SK-N-MC (cell line): ENCODE results near the gene UCK1.

Source experiments
- DNase-seq: peaks from one replicate; pipeline ENCODE4 v3.0.0-alpha.2; 2011; ENCODE audit warnings: low read depth, low spot score
- H3K27ac ChIP-seq: fragments of 200-600 bp; sonication (generic); 2 replicates; pipeline ENCODE4 v1.5.1; 2016; ENCODE audit warnings: mixed run types
- H3K36me3 ChIP-seq: fragments of 200-600 bp; sonication (generic); 2 replicates; pipeline ENCODE4 v1.6.1; 2017; ENCODE audit warnings: antibody characterized with exemption, low read length, mixed read lengths; ENCODE audit not compliant: insufficient read depth
- H3K4me3 ChIP-seq: fragments of 200-600 bp; sonication (generic); 2 replicates; pipeline ENCODE4 v1.5.1; 2016
- H3K9ac ChIP-seq: fragments of 200-600 bp; sonication (generic); 2 replicates; pipeline ENCODE4 v1.8.0; 2017; ENCODE audit warnings: mixed run types, mixed read lengths; ENCODE audit not compliant: insufficient read length
- H3K9me3 ChIP-seq: fragments of 200-600 bp; sonication (generic); 2 replicates; pipeline ENCODE4 v1.6.1; 2017; ENCODE audit warnings: low read depth, mild to moderate bottlenecking, antibody characterized with exemption, low read length, moderate library complexity, mixed read lengths
- EZH2 ChIP-seq: fragments of 200-600 bp; sonication (generic); IDR thresholded peaks from one replicate; pipeline ENCODE4 v1.6.1; 2017; ENCODE audit warnings: antibody characterized with exemption
- FOXP2 ChIP-seq: optimal IDR thresholded peaks from 2 replicates; pipeline ENCODE3; 2011; ENCODE audit warnings: mild to moderate bottlenecking, moderate library complexity; ENCODE audit not compliant: insufficient read depth; ENCODE audit errors: extremely low read length, control extremely low read depth
- POLR2AphosphoS5 ChIP-seq: IDR thresholded peaks from 2 replicates; pipeline ENCODE4 v1.6.1; 2012; ENCODE audit warnings: mild to moderate bottlenecking, low read depth, low read length, borderline replicate concordance

The UCK1 gene

DNA sequence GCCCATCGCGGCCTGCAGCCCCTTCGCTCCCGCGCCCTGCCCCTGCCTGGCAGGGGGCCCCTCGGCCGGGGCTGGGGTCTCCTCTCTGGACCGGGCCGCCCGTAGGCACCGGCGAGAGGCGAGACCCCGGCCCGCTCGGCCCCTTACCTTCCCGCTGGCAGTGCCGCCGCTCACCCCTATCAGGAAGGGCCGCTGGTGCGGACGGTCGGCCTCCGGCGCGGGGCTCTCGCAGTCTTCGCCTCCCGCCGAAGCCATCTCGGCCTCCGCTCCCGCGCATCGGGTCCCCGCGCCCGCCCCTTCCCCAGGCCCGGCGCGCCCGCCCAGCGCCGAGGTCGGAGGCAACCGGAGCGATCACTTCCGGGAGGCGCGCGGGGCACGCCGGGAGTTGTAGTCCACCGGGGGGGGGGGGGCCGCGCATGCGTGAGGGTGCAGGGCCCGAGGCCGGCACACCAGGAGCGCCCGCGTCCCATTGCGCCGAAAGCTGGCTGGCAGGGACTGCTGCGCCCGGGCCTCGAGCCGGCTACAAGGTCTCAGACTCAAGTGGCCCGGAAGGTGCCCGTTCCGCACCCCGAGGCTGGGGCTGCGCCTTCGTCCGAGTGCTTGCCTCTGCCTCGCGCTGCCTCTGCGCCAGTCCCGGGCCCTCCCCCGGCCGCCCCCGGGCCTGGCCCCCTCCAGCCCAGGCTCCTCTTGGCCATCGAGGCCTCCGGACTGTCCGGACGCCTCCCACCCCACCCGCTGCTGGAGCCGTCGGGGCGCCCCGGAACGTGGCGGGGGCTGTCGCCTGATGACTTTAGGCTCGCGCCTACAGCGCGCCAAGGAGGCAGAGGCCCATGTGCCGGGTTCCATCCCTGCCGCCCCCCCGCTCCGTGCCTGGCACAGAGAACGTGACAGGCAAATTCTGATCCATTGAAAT is at the start of gene UCK1:
Gene UCK1, minus strand, starts transcription at position 344 of the 913 bp plus-strand sequence. Its CDS starts 89 bp downstream, at position 255.
- DNase-seq: no peak
- peak within 1 kb of the TSS; percentile 95 for H3K9ac ChIP-seq
- H3K27ac ChIP-seq: no peak within 1 kb of the TSS
- H3K36me3 ChIP-seq: peaks cover 23% of the 10 kb centered on the region; the same call in 1 of the 2 replicates
- peak within 1 kb of the TSS; percentile 92 for H3K4me3 ChIP-seq
- no peak for TF ChIP-seq EZH2
- TF ChIP-seq FOXP2: no peak
- peak; percentile 60; the same call in 1 of the 2 replicates for TF ChIP-seq POLR2AphosphoS5
- H3K9me3 ChIP-seq: no peaks in the 10 kb centered on the region

DNA sequence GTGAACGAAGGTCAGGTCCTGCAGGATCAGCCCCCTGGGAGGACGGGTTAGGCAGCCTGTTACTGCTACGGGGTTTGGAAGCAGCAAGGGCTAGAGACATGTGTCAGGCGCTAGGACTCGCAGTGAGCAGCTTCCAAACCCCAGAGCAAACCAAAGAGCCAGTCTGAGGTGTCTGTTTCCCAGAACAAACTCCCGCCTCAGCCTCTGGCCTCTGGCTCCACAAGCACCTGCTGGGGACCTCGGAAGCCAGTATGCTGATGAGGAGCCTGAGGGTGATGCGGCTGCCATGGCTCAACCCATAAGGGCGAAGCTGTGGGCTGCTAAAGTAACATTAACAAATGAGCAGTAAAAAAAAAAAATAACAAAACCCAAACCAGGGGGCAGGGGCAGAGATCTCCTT is 49.3 kb upstream of the UCK1 start:
- no peak overlapping the region for H3K9ac ChIP-seq
- no peak for TF ChIP-seq POLR2AphosphoS5
- TF ChIP-seq EZH2: no peak
- TF ChIP-seq FOXP2: no peak
- H3K9me3 ChIP-seq: no peaks in the 10 kb centered on the region
- no peak for DNase-seq
- H3K4me3 ChIP-seq: no peak overlapping the region
- no peaks in the 10 kb centered on the region for H3K36me3 ChIP-seq
- H3K27ac ChIP-seq: no peak overlapping the region

DNA sequence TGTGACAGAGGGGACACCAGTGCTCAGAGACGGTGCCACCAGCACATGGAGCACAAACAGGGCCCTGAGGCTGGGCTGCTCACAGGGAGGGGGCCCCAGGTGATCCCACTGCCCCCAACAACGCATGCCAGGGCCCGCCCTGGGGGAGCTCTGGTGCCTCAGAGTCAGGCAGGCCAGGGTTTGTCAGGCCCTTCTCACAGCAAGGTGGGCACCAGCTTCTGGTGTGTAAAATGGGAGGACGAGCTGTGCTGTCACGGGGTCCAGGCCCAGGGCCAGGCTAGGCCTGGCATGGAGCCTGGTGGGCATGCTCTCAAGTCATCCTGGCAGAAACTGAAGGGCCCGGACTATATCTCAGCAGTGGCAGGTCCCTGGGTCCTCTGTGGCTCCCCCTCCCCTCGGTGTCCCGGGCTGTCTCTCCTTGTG is 48.7 kb upstream of the UCK1 start:
- H3K9ac ChIP-seq: no peak overlapping the region
- no peak overlapping the region for H3K4me3 ChIP-seq
- TF ChIP-seq FOXP2 (no peak), POLR2AphosphoS5 (no peak), EZH2 (no peak)
- H3K27ac ChIP-seq: no peak overlapping the region
- H3K36me3 ChIP-seq: no peaks in the 10 kb centered on the region
- DNase-seq: no peak
- no peaks in the 10 kb centered on the region for H3K9me3 ChIP-seq

DNA sequence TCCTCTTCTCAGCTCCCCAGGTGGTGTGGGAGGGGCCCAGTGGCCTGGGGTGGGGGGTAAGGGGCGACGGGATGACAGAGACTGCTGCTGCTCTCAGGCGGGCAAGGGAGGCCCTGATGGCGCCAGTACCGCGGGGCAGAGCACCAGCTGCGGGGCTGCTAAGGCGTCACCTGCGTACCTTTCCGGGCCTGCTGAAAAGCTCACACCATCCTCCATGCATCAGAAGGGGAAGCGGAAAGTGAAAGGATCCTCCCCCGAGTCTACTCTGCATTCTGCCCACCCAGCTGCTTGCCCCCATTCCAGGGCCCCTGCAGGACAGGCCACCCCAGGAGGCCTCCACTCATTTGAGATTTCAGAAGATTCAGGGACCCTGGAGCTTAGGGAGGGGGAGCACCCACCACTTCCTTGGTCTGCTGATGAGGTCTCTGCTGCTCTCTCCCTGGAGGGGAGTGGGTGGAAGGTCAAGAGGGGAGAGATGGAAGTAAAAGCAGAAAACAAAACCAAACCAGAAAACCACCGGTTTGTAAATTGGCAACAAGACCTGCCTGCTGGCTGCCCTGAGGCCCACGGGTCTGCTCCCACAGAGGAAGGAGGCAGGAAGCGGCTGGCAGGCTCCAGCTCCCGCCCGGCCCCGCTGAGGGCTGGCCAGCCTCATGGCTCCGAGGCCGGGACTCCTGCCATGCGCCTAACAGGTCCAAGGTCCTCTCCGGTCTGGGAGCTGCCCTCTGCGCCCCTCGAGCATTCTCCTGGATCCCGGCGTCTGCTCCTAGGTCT is 47.9 kb upstream of the UCK1 start:
- Histone ChIP-seq H3K9ac (no peak overlapping the region), H3K27ac (no peak overlapping the region), H3K9me3 (no peaks in the 10 kb centered on the region), H3K4me3 (no peak overlapping the region), H3K36me3 (no peaks in the 10 kb centered on the region)
- no peak for DNase-seq
- TF ChIP-seq FOXP2 (no peak), POLR2AphosphoS5 (no peak), EZH2 (no peak)

DNA sequence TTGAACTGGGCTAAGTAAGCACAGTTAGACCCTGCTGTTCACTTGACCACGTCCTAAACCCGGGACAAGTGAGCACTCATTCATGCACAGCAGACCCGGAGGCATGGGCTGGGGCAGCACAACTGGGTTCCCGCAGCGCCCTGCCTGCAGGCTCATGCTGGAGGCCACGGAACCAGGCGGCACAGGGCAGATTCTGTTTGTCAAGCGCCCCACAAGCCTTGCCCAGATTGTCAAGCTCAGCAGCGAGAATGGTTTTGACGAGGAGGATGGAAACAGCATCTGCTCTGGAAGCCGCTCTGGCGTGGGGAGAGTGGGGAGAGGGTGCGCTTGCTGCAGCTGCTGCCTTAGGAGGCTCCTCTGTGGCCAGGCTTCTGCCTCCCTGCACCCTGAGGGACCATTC is 47.0 kb upstream of the UCK1 start:
- H3K36me3 ChIP-seq: no peaks in the 10 kb centered on the region
- no peak for TF ChIP-seq FOXP2
- no peak for TF ChIP-seq POLR2AphosphoS5
- TF ChIP-seq EZH2: no peak
- no peaks in the 10 kb centered on the region for H3K9me3 ChIP-seq
- no peak for DNase-seq
- no peak overlapping the region for H3K9ac ChIP-seq
- H3K27ac ChIP-seq: no peak overlapping the region
- no peak overlapping the region for H3K4me3 ChIP-seq

DNA sequence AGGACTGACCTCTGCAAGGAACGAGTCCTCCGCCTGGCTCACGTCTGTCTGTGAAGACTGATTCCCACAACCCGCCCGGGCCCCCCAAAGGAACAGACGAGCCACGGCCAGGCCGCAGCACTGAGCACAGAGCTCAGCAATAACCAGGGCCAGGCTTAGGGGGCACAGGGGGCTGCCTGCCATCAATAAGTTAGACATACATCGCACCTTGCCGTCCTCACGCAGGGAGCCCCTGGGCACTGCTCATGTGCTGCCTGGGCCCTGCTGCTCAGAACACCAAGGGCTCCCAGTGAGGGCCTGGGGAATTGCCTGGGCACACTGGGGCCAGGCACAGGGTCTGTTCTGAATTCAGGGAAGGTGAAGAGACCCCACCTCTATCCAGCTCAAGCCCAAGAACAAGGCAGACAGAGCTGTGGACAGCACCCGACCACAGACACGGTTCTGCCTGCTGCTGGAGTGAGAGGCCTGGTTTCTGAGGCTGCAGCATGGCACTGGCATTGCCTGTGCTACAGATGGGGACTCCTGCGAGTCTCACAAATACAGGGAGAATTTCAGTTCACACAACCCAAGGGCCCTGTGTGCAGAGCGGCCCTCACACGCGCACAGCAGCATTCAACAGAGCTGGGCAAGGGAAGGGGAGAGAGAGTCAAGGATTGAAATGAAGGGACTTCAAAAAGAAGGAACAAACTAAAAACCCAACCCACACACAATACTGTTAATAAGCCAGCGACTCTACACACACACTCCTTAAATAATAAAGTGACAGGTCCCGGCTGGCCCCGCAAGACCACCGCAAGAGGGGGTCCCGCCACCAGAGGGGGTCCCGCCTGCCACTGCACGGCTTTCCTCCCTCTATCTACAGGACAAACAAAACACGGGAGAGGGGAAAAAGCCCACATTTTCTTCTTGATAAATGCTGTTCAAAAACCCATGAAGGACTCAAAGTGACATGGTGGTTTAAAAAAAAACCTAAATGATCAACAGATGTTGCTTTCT is 46.2 kb upstream of the UCK1 start:
- no peaks in the 10 kb centered on the region for H3K9me3 ChIP-seq
- no peak overlapping the region for H3K9ac ChIP-seq
- TF ChIP-seq FOXP2 (no peak), EZH2 (no peak), POLR2AphosphoS5 (no peak)
- H3K27ac ChIP-seq: no peak overlapping the region
- DNase-seq: no peak
- H3K4me3 ChIP-seq: no peak overlapping the region
- no peaks in the 10 kb centered on the region for H3K36me3 ChIP-seq

DNA sequence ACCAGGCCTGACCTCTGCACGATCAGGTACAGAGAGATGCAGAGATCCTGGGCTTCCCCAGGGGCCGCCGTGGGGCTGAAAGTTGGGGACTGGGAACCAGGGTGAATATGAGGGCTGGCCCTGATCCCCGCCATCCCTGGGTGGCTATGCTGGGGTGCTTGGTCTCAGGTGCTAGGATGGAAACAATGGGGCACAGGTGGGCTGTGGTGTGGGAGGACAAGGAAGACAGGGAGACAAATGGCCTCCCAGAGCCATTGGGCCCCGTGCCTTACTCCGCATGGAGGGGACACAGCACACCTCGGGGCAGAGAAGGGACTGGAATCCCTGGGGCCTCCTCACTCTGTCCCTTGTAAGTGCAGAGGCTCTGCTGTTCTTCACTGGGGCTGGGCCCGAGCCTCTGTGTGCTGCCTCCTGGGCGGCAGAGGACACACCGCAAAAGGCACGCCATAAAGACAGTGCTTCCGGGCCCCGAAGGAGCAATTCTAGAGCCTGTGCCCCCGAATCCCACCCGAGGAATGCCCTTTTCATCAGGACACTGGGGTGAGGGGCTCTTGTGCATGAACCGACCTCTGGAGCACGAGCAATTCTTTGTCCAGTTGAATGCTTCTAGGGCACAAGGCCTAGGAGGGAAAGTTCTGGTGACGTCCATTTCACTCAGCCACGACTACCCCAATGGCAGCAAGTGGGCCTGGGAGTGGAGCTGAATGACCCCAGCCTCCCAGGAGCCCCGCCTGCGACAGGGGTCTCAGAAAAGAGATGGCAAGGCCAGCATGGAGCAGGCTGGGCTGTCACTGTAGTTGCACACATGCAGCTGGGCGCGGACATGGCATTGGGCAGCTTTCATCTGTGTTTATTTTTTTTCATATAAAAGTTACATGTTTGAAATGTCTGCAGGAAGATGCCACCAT is 45.1 kb upstream of the UCK1 start:
- no peak for DNase-seq
- no peaks in the 10 kb centered on the region for H3K9me3 ChIP-seq
- TF ChIP-seq FOXP2 (no peak), EZH2 (no peak), POLR2AphosphoS5 (no peak)
- H3K9ac ChIP-seq: no peak overlapping the region
- no peaks in the 10 kb centered on the region for H3K36me3 ChIP-seq
- no peak overlapping the region for H3K27ac ChIP-seq
- no peak overlapping the region for H3K4me3 ChIP-seq
